GM23338 (cell line): ENCODE data around the gene SGO1. TPM values are rescaled to one million over a fixed set of nuclear protein-coding genes. Genes with fewer than 3 reads are reported as not detected.

Source experiments
- ATAC-seq: fragments of 200-7000 bp; cut with Tn5 transposase; 3 replicates; pipeline ENCODE4 v1.9.1; 2020
- DNase-seq: peaks from one replicate; pipeline ENCODE4 v3.0.0-alpha.2; 2015; ENCODE audit warnings: low spot score
- H2AFZ ChIP-seq: fragments of 200-600 bp; sonication (generic); 2 replicates; pipeline ENCODE4 v1.8.0; 2016; ENCODE audit warnings: antibody characterized with exemption, mild to moderate bottlenecking, moderate library complexity
- H3F3A ChIP-seq: fragments of 200-600 bp; sonication (generic); replicated peaks from 2 replicates; pipeline ENCODE4 v1.8.0; 2017; ENCODE audit warnings: antibody characterized with exemption, mixed run types, low read depth
- H3K27ac ChIP-seq: fragments of 200-600 bp; sonication (generic); 2 replicates; pipeline ENCODE4 v1.6.1; 2016; ENCODE audit warnings: low read depth
- H3K27me3 ChIP-seq: fragments of 200-600 bp; sonication (generic); 2 replicates; pipeline ENCODE4 v1.8.0; 2016; ENCODE audit warnings: mild to moderate bottlenecking, mixed run types, moderate library complexity; ENCODE audit not compliant: insufficient read depth
- H3K36me3 ChIP-seq: fragments of 200-600 bp; sonication (generic); 2 replicates; pipeline ENCODE4 v1.8.0; 2016; ENCODE audit warnings: mild to moderate bottlenecking; ENCODE audit not compliant: insufficient read depth
- H3K4me1 ChIP-seq: fragments of 200-600 bp; sonication (generic); 2 replicates; pipeline ENCODE4 v1.8.0; 2016; ENCODE audit warnings: mild to moderate bottlenecking, moderate library complexity; ENCODE audit not compliant: insufficient read depth
- H3K4me2 ChIP-seq: fragments of 200-600 bp; sonication (generic); 2 replicates; pipeline ENCODE4 v1.7.1; 2017; ENCODE audit warnings: mixed run types
- H3K4me3 ChIP-seq: fragments of 200-600 bp; sonication (generic); 2 replicates; pipeline ENCODE4 v1.6.1; 2016; ENCODE audit warnings: mixed run types
- H3K79me2 ChIP-seq: fragments of 200-600 bp; sonication (generic); replicated peaks from 2 replicates; pipeline ENCODE4 v1.8.0; 2017; ENCODE audit warnings: mild to moderate bottlenecking; ENCODE audit not compliant: insufficient read depth
- H3K9me2 ChIP-seq: fragments of 200-600 bp; sonication (generic); 2 replicates; pipeline ENCODE4 v1.8.0; 2017; ENCODE audit not compliant: insufficient read depth
- H4K20me1 ChIP-seq: fragments of 200-600 bp; sonication (generic); replicated peaks from 2 replicates; pipeline ENCODE4 v1.8.0; 2017; ENCODE audit warnings: mild to moderate bottlenecking; ENCODE audit not compliant: insufficient read depth
- H3K27ac Mint-ChIP-seq: 2 replicates; pipeline ENCODE4 v1.8.0; 2020; ENCODE audit warnings: inconsistent platforms, mild to moderate bottlenecking, moderate library complexity, mixed read lengths
- H3K27me3 Mint-ChIP-seq: 3 replicates; pipeline ENCODE4 v1.8.0; 2022; ENCODE audit warnings: low read depth, mild to moderate bottlenecking, moderate library complexity, mixed read lengths, inconsistent platforms; ENCODE audit not compliant: insufficient read depth, poor library complexity
- H3K36me3 Mint-ChIP-seq: 3 replicates; pipeline ENCODE4 v1.8.0; 2021; ENCODE audit warnings: low read depth, mild to moderate bottlenecking, inconsistent platforms, moderate library complexity, mixed read lengths
- H3K4me1 Mint-ChIP-seq: 3 replicates; pipeline ENCODE4 v1.8.0; 2020; ENCODE audit warnings: mild to moderate bottlenecking, inconsistent platforms, mixed read lengths
- H3K4me3 Mint-ChIP-seq: 3 replicates; pipeline ENCODE4 v1.8.0; 2021; ENCODE audit warnings: moderate library complexity, mild to moderate bottlenecking, inconsistent platforms, mixed read lengths
- H3K9me3 Mint-ChIP-seq: 3 replicates; pipeline ENCODE4 v1.8.0; 2020; ENCODE audit warnings: moderate library complexity, mild to moderate bottlenecking, inconsistent platforms, mixed read lengths
- CREB1 ChIP-seq: fragments of 250-450 bp; sonication (Bioruptor Pico); IDR thresholded peaks from 2 replicates; pipeline ENCODE4 v1.5.0; 2020; ENCODE audit warnings: low read depth, mild to moderate bottlenecking, moderate library complexity
- EZH2 ChIP-seq: fragments of 200-600 bp; sonication (generic); IDR thresholded peaks from one replicate; pipeline ENCODE4 v1.8.0; 2017; ENCODE audit warnings: antibody characterized with exemption, mild to moderate bottlenecking, low read depth; ENCODE audit not compliant: unreplicated experiment
- EZH2phosphoT487 ChIP-seq: fragments of 200-600 bp; sonication (generic); IDR thresholded peaks from one replicate; pipeline ENCODE4 v1.8.1; 2018; ENCODE audit warnings: antibody characterized with exemption; ENCODE audit not compliant: unreplicated experiment
- JUNB ChIP-seq: IDR thresholded peaks from one replicate; pipeline ENCODE4 v1.6.1; 2016; ENCODE audit warnings: antibody characterized with exemption; ENCODE audit not compliant: unreplicated experiment
- NANOG ChIP-seq: IDR thresholded peaks from 2 replicates; pipeline ENCODE4 v1.6.1; 2016; ENCODE audit warnings: antibody characterized with exemption, borderline replicate concordance
- POLR2AphosphoS5 ChIP-seq: IDR thresholded peaks from 2 replicates; pipeline ENCODE4 v1.6.1; 2016; ENCODE audit warnings: antibody characterized with exemption, low read depth
- STAT1 ChIP-seq: IDR thresholded peaks from one replicate; pipeline ENCODE4 v1.6.1; 2016; ENCODE audit warnings: antibody characterized with exemption; ENCODE audit not compliant: unreplicated experiment
- ZNF114 ChIP-seq: fragments of 250-450 bp; sonication (Bioruptor Pico); IDR thresholded peaks from 2 replicates; pipeline ENCODE4 v1.5.0; 2020; ENCODE audit warnings: mild to moderate bottlenecking, moderate library complexity
- ZNF331 ChIP-seq: fragments of 250-450 bp; sonication (Bioruptor Pico); IDR thresholded peaks from 2 replicates; pipeline ENCODE4 v1.5.0; 2020; ENCODE audit warnings: low read depth, mild to moderate bottlenecking, moderate library complexity
- polyA plus RNA-seq: library from polyadenylated mRNA; unstranded; fragments of >200 nt; fragmentation: Nextera tagmentation; extraction: Ambion mirVana; gene quantifications from 2 replicates; pipeline ENCODE4 v1.2.1, GENCODE V29; 2016
- total RNA-seq: library from RNA; depleted of rRNA; stranded (reverse); fragments of >200 nt; shearing (Covaris generic); gene quantifications from 2 replicates; pipeline ENCODE4 v1.2.3, GENCODE V29; 2014
- TF ChIP-seq, protein P1 (sequence below): IDR thresholded peaks from one replicate; pipeline ENCODE4 v1.6.1; 2018; ENCODE audit warnings: antibody characterized with exemption; ENCODE audit not compliant: unreplicated experiment
- TF ChIP-seq, protein P2 (sequence below), 2 experiments: fragments of 200-600 bp in 1 of 2; sonication (generic) in 1 of 2; conservative IDR thresholded peaks; 2 replicates each; pipeline versions ENCODE4 v1.5.1 to v1.6.1; 2016 to 2017; ENCODE audit warnings: antibody characterized with exemption in 2 of 2, low read depth in 2 of 2, mild to moderate bottlenecking in 2 of 2, moderate library complexity in 1 of 2
- TF ChIP-seq, protein P3 (sequence below): IDR thresholded peaks from 2 replicates; pipeline ENCODE4 v1.6.1; 2016; ENCODE audit warnings: antibody characterized with exemption
- TF ChIP-seq, protein P4 (sequence below): fragments of 250-450 bp; sonication (Bioruptor Pico); IDR thresholded peaks from 2 replicates; pipeline ENCODE4 v1.5.0; 2020; ENCODE audit warnings: mild to moderate bottlenecking, moderate library complexity

Gene SGO1
- total and polyA plus RNA-seq, 2 experiments from 2014 or later: 33.0 to 128 TPM

DNA sequence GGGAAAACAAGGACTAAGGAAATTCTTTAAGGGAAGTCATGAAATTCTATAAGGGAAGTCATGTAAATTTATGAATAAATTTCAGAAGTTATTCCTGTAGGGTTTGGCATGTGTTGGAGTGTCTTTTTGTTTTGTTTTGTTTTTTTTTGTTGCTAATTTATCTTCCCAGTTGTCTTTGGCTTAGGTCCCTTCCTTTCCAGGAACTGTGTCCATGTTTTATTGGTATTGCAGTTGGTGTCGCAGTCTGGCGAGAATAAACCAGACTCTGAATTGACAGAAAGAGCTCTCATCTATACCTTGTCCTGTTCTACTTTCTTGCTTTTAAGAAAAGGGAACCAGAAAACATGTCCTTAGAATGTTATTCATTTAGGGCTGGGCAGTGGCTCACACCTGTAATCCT, 57.6 kb downstream of the SGO1 start:
- Histone ChIP-seq H3F3A (no peaks in the 10 kb centered on the region), H3K4me3 (no peak overlapping the region), H3K27ac (no peak overlapping the region), H3K4me2 (no peak overlapping the region), H4K20me1 (no peaks in the 10 kb centered on the region), H3K36me3 (no peaks in the 10 kb centered on the region), H3K9me2 (no peaks in the 10 kb centered on the region), H2AFZ (no peak overlapping the region), H3K4me1 (no peaks in the 10 kb centered on the region), H3K27me3 (no peaks in the 10 kb centered on the region), H3K79me2 (no peaks in the 10 kb centered on the region)
- H3K36me3 Mint-ChIP-seq: no peaks in the 10 kb centered on the region
- H3K9me3 Mint-ChIP-seq: no peaks in the 10 kb centered on the region
- H3K4me3 Mint-ChIP-seq: no peak overlapping the region
- no peaks in the 10 kb centered on the region for H3K4me1 Mint-ChIP-seq
- no peak for DNase-seq
- no peak overlapping the region for H3K27ac Mint-ChIP-seq
- no peaks in the 10 kb centered on the region for H3K27me3 Mint-ChIP-seq
- TF ChIP-seq ZNF114 (CRISPR knock-in tag) (no peak), STAT1 (no peak), CREB1 (CRISPR knock-in tag) (no peak), NANOG (no peak), JUNB (no peak), EZH2 (no peak), POLR2AphosphoS5 (no peak), EZH2phosphoT487 (no peak), ZNF331 (no peak)
- TF ChIP-seq, protein P1, sequence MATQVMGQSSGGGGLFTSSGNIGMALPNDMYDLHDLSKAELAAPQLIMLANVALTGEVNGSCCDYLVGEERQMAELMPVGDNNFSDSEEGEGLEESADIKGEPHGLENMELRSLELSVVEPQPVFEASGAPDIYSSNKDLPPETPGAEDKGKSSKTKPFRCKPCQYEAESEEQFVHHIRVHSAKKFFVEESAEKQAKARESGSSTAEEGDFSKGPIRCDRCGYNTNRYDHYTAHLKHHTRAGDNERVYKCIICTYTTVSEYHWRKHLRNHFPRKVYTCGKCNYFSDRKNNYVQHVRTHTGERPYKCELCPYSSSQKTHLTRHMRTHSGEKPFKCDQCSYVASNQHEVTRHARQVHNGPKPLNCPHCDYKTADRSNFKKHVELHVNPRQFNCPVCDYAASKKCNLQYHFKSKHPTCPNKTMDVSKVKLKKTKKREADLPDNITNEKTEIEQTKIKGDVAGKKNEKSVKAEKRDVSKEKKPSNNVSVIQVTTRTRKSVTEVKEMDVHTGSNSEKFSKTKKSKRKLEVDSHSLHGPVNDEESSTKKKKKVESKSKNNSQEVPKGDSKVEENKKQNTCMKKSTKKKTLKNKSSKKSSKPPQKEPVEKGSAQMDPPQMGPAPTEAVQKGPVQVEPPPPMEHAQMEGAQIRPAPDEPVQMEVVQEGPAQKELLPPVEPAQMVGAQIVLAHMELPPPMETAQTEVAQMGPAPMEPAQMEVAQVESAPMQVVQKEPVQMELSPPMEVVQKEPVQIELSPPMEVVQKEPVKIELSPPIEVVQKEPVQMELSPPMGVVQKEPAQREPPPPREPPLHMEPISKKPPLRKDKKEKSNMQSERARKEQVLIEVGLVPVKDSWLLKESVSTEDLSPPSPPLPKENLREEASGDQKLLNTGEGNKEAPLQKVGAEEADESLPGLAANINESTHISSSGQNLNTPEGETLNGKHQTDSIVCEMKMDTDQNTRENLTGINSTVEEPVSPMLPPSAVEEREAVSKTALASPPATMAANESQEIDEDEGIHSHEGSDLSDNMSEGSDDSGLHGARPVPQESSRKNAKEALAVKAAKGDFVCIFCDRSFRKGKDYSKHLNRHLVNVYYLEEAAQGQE: no peak
- TF ChIP-seq, protein P2, sequence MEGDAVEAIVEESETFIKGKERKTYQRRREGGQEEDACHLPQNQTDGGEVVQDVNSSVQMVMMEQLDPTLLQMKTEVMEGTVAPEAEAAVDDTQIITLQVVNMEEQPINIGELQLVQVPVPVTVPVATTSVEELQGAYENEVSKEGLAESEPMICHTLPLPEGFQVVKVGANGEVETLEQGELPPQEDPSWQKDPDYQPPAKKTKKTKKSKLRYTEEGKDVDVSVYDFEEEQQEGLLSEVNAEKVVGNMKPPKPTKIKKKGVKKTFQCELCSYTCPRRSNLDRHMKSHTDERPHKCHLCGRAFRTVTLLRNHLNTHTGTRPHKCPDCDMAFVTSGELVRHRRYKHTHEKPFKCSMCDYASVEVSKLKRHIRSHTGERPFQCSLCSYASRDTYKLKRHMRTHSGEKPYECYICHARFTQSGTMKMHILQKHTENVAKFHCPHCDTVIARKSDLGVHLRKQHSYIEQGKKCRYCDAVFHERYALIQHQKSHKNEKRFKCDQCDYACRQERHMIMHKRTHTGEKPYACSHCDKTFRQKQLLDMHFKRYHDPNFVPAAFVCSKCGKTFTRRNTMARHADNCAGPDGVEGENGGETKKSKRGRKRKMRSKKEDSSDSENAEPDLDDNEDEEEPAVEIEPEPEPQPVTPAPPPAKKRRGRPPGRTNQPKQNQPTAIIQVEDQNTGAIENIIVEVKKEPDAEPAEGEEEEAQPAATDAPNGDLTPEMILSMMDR (conservative IDR thresholded peaks at IDR 0.05; ENCODE audit: low read depth in 2 of 2): no peak
- TF ChIP-seq, protein P3, sequence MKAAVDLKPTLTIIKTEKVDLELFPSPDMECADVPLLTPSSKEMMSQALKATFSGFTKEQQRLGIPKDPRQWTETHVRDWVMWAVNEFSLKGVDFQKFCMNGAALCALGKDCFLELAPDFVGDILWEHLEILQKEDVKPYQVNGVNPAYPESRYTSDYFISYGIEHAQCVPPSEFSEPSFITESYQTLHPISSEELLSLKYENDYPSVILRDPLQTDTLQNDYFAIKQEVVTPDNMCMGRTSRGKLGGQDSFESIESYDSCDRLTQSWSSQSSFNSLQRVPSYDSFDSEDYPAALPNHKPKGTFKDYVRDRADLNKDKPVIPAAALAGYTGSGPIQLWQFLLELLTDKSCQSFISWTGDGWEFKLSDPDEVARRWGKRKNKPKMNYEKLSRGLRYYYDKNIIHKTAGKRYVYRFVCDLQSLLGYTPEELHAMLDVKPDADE: no peak
- TF ChIP-seq, protein P4, sequence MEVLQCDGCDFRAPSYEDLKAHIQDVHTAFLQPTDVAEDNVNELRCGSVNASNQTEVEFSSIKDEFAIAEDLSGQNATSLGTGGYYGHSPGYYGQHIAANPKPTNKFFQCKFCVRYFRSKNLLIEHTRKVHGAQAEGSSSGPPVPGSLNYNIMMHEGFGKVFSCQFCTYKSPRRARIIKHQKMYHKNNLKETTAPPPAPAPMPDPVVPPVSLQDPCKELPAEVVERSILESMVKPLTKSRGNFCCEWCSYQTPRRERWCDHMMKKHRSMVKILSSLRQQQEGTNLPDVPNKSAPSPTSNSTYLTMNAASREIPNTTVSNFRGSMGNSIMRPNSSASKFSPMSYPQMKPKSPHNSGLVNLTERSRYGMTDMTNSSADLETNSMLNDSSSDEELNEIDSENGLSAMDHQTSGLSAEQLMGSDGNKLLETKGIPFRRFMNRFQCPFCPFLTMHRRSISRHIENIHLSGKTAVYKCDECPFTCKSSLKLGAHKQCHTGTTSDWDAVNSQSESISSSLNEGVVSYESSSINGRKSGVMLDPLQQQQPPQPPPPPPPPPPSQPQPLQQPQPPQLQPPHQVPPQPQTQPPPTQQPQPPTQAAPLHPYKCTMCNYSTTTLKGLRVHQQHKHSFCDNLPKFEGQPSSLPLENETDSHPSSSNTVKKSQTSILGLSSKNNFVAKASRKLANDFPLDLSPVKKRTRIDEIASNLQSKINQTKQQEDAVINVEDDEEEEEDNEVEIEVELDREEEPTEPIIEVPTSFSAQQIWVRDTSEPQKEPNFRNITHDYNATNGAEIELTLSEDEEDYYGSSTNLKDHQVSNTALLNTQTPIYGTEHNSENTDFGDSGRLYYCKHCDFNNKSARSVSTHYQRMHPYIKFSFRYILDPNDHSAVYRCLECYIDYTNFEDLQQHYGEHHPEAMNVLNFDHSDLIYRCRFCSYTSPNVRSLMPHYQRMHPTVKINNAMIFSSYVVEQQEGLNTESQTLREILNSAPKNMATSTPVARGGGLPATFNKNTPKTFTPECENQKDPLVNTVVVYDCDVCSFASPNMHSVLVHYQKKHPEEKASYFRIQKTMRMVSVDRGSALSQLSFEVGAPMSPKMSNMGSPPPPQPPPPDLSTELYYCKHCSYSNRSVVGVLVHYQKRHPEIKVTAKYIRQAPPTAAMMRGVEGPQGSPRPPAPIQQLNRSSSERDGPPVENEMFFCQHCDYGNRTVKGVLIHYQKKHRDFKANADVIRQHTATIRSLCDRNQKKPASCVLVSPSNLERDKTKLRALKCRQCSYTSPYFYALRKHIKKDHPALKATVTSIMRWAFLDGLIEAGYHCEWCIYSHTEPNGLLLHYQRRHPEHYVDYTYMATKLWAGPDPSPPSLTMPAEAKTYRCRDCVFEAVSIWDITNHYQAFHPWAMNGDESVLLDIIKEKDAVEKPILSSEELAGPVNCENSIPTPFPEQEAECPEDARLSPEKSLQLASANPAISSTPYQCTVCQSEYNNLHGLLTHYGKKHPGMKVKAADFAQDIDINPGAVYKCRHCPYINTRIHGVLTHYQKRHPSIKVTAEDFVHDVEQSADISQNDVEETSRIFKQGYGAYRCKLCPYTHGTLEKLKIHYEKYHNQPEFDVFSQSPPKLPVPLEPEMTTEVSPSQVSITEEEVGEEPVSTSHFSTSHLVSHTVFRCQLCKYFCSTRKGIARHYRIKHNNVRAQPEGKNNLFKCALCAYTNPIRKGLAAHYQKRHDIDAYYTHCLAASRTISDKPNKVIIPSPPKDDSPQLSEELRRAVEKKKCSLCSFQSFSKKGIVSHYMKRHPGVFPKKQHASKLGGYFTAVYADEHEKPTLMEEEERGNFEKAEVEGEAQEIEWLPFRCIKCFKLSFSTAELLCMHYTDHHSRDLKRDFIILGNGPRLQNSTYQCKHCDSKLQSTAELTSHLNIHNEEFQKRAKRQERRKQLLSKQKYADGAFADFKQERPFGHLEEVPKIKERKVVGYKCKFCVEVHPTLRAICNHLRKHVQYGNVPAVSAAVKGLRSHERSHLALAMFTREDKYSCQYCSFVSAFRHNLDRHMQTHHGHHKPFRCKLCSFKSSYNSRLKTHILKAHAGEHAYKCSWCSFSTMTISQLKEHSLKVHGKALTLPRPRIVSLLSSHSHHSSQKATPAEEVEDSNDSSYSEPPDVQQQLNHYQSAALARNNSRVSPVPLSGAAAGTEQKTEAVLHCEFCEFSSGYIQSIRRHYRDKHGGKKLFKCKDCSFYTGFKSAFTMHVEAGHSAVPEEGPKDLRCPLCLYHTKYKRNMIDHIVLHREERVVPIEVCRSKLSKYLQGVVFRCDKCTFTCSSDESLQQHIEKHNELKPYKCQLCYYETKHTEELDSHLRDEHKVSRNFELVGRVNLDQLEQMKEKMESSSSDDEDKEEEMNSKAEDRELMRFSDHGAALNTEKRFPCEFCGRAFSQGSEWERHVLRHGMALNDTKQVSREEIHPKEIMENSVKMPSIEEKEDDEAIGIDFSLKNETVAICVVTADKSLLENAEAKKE (CRISPR knock-in tag): no peak
- no peak for ATAC-seq
